ENCODE results near the gene RAPGEF2. TPM values are rescaled to one million over a fixed set of nuclear protein-coding genes. Genes with fewer than 3 reads are reported as not detected.

The RAPGEF2 gene
- total RNA-seq, 1 experiment from 2014 or later = 37.1 TPM

DNA sequence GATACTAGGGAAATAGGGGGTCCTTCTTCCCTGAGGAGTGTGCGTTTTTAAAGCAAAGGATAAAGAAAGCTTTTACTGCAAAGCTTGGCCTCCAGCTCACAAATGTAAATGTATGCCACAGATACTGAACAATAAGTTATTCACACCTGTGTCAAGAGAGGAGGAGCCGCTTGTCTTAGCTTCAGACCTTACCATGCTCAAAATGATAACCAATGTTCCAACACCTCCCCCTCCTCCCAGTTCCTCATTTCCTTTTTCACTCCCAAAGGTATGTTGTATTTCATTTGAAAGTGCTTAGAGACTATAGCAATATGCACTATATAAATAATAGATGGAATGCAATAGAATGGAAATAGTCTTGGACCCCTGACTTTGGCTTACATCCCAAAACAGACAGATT is 47.0 kb upstream of the RAPGEF2 start:
- no peak overlapping the region for H4K8ac ChIP-seq (replicated peaks; ENCODE audit: insufficient read length, low read depth, low read length)
- Mint-ChIP-seq H3K27me3 (ENCODE audit: low read depth) (peaks cover 2% of the 10 kb centered on the region; the same call in 1 of the 2 replicates), H3K36me3 (ENCODE audit: insufficient read depth in 1 of 3, low read depth in 3 of 3) (no peaks in the 10 kb centered on the region), H3K4me3 (no peak overlapping the region), H3K4me1 (peaks cover 37 to 44% of the 10 kb centered on the region in 2 experiments), H3K27ac (no peak overlapping the region; a peak in 1 of 7 replicates), H3K9me3 (no peaks in the 10 kb centered on the region; a peak in 1 of 5 replicates)
- H3K27me3 ChIP-seq (ENCODE audit: insufficient read depth, low read length) = no peaks in the 10 kb centered on the region
- no peak overlapping the region for H2AFZ ChIP-seq (ENCODE audit: low read length)
- no CpG with 5 or more reads among the region's 2 CpGs for WGBS (ENCODE audit: extremely low coverage, insufficient read length, low lambda C conversion rate)
- no peaks in the 10 kb centered on the region for H4K20me1 ChIP-seq (ENCODE audit: control insufficient read depth, insufficient read depth, insufficient read length)
- no peak overlapping the region for H3K14ac ChIP-seq (ENCODE audit: insufficient read depth, low read length)
- no peak overlapping the region for H3K4ac ChIP-seq (ENCODE audit: low read depth, low read length)
- H2BK12ac ChIP-seq (ENCODE audit: insufficient read length, low read depth, low read length) = no peak overlapping the region
- no peak overlapping the region for H2BK5ac ChIP-seq (ENCODE audit: insufficient read length, low read length)
- H2AK5ac ChIP-seq (ENCODE audit: insufficient read length, low read length) = no peak overlapping the region
- H3K18ac ChIP-seq (ENCODE audit: insufficient read length, low read depth, low read length) = no peak overlapping the region
- H3K4me1 ChIP-seq (ENCODE audit: insufficient read depth, low read length) = peaks cover 13% of the 10 kb centered on the region
- no peaks in the 10 kb centered on the region for H3K79me2 ChIP-seq (ENCODE audit: insufficient read depth, low read length)
- no peak overlapping the region for H4K91ac ChIP-seq (ENCODE audit: insufficient read length, low read depth, low read length)
- no peak overlapping the region for H2BK120ac ChIP-seq (ENCODE audit: low read depth, low read length, poor library complexity, severe bottlenecking)
- peak overlapping the region; percentile 90 for H2BK20ac ChIP-seq (ENCODE audit: low read depth, low read length, poor library complexity, severe bottlenecking)
- DNase-seq = no peak
- no peak overlapping the region for H3K23ac ChIP-seq (ENCODE audit: insufficient read length, low read depth, low read length)
- no peak overlapping the region for H2BK15ac ChIP-seq (ENCODE audit: low read depth, low read length)
- H4K5ac ChIP-seq (ENCODE audit: insufficient read length, low read depth, low read length) = no peak overlapping the region
- H3K79me1 ChIP-seq (ENCODE audit: insufficient read depth, low read depth, low read length, poor library complexity, severe bottlenecking) = no peaks in the 10 kb centered on the region
- peak overlapping the region; percentile 30 for H3K4me2 ChIP-seq (ENCODE audit: insufficient read depth, insufficient read length, low read length)
- H3K23me2 ChIP-seq (ENCODE audit: insufficient read length, low read depth, low read length, poor library complexity, severe bottlenecking) = no peaks in the 10 kb centered on the region
- TF ChIP-seq, protein P1, sequence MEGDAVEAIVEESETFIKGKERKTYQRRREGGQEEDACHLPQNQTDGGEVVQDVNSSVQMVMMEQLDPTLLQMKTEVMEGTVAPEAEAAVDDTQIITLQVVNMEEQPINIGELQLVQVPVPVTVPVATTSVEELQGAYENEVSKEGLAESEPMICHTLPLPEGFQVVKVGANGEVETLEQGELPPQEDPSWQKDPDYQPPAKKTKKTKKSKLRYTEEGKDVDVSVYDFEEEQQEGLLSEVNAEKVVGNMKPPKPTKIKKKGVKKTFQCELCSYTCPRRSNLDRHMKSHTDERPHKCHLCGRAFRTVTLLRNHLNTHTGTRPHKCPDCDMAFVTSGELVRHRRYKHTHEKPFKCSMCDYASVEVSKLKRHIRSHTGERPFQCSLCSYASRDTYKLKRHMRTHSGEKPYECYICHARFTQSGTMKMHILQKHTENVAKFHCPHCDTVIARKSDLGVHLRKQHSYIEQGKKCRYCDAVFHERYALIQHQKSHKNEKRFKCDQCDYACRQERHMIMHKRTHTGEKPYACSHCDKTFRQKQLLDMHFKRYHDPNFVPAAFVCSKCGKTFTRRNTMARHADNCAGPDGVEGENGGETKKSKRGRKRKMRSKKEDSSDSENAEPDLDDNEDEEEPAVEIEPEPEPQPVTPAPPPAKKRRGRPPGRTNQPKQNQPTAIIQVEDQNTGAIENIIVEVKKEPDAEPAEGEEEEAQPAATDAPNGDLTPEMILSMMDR (conservative IDR thresholded peaks at IDR 0.05) = no peak
- H3K56ac ChIP-seq (ENCODE audit: insufficient read length, low read depth, low read length) = no peak overlapping the region
- H3T11ph ChIP-seq (ENCODE audit: low read length) = no peak overlapping the region
- no peak overlapping the region for H3K9ac ChIP-seq (ENCODE audit: extremely low read depth, insufficient read length, low read length)
- no peaks in the 10 kb centered on the region for H3K9me3 ChIP-seq (ENCODE audit: control insufficient read depth, low read depth, low read length)
- no peak overlapping the region for H3K27ac ChIP-seq (ENCODE audit: insufficient read length, low read depth, low read length)
